H9 (cell line): ENCODE results near the gene DLG2. TPM values are rescaled to one million over a fixed set of nuclear protein-coding genes. Genes with fewer than 3 reads are reported as not detected.

ENCODE experiments used
- DNase-seq: peaks from one replicate; pipeline ENCODE4 v3.0.0-alpha.2; 2017
- H2AFZ ChIP-seq: one replicate; pipeline ENCODE4 v1.6.1; 2013; ENCODE audit warnings: mild to moderate bottlenecking, low read length, control low read depth, moderate library complexity
- H2AK5ac ChIP-seq: 2 replicates; pipeline ENCODE4 v1.6.1; 2013; ENCODE audit warnings: low read length, control low read depth, mixed read lengths; ENCODE audit not compliant: insufficient read length
- H2BK120ac ChIP-seq: one replicate; pipeline ENCODE4 v1.6.1; 2013; ENCODE audit warnings: low read depth, mild to moderate bottlenecking, low read length, control low read depth, inconsistent platforms; ENCODE audit not compliant: poor library complexity, severe bottlenecking
- H2BK12ac ChIP-seq: 2 replicates; pipeline ENCODE4 v1.6.1; 2013; ENCODE audit warnings: low read length, control low read depth, mixed read lengths, low read depth; ENCODE audit not compliant: insufficient read length
- H2BK15ac ChIP-seq: 2 replicates; pipeline ENCODE4 v1.6.1; 2013; ENCODE audit warnings: low read depth, low read length, control low read depth
- H2BK20ac ChIP-seq: one replicate; pipeline ENCODE4 v1.6.1; 2013; ENCODE audit warnings: low read depth, mild to moderate bottlenecking, low read length, control low read depth, inconsistent platforms; ENCODE audit not compliant: poor library complexity, severe bottlenecking
- H2BK5ac ChIP-seq: 2 replicates; pipeline ENCODE4 v1.6.1; 2013; ENCODE audit warnings: low read length, control low read depth, mixed read lengths; ENCODE audit not compliant: insufficient read length
- H3K14ac ChIP-seq: 2 replicates; pipeline ENCODE4 v1.6.1; 2013; ENCODE audit warnings: low read length, control low read depth; ENCODE audit not compliant: insufficient read depth
- H3K18ac ChIP-seq: 2 replicates; pipeline ENCODE4 v1.6.1; 2013; ENCODE audit warnings: low read depth, mild to moderate bottlenecking, mixed read lengths, low read length, control low read depth; ENCODE audit not compliant: insufficient read length
- H3K23ac ChIP-seq: 2 replicates; pipeline ENCODE4 v1.6.1; 2013; ENCODE audit warnings: low read length, control low read depth, mixed read lengths, low read depth; ENCODE audit not compliant: insufficient read length
- H3K23me2 ChIP-seq: 2 replicates; pipeline ENCODE4 v1.6.1; 2013; ENCODE audit warnings: low read depth, mild to moderate bottlenecking, mixed read lengths, low read length, control low read depth; ENCODE audit not compliant: insufficient read length, poor library complexity, severe bottlenecking
- H3K27ac ChIP-seq: 2 replicates; pipeline ENCODE4 v1.5.1; 2013; ENCODE audit warnings: low read length, control low read depth, mixed read lengths, low read depth; ENCODE audit not compliant: insufficient read length
- H3K27me3 ChIP-seq: 2 replicates; pipeline ENCODE4 v1.6.1; 2013; ENCODE audit warnings: low read length, control low read depth, inconsistent platforms; ENCODE audit not compliant: insufficient read depth
- H3K4ac ChIP-seq: 2 replicates; pipeline ENCODE4 v1.6.1; 2013; ENCODE audit warnings: low read depth, mild to moderate bottlenecking, control low read depth, inconsistent platforms, low read length, moderate library complexity
- H3K4me1 ChIP-seq: 2 replicates; pipeline ENCODE4 v1.6.1; 2013; ENCODE audit warnings: low read length, control low read depth, inconsistent platforms; ENCODE audit not compliant: insufficient read depth
- H3K4me2 ChIP-seq: 2 replicates; pipeline ENCODE4 v1.6.1; 2013; ENCODE audit warnings: low read length, control low read depth, mixed read lengths; ENCODE audit not compliant: insufficient read length, insufficient read depth
- H3K56ac ChIP-seq: 2 replicates; pipeline ENCODE4 v1.6.1; 2013; ENCODE audit warnings: low read depth, mild to moderate bottlenecking, mixed read lengths, low read length, control low read depth; ENCODE audit not compliant: insufficient read length
- H3K79me1 ChIP-seq: 2 replicates; pipeline ENCODE4 v1.6.1; 2013; ENCODE audit warnings: low read depth, mild to moderate bottlenecking, moderate library complexity, low read length, control low read depth, inconsistent platforms; ENCODE audit not compliant: insufficient read depth, poor library complexity, severe bottlenecking
- H3K79me2 ChIP-seq: 2 replicates; pipeline ENCODE4 v1.6.1; 2013; ENCODE audit warnings: low read length, control low read depth, inconsistent platforms; ENCODE audit not compliant: insufficient read depth
- H3K9ac ChIP-seq: 2 replicates; pipeline ENCODE4 v1.6.1; 2013; ENCODE audit warnings: low read length, control low read depth, mixed read lengths; ENCODE audit not compliant: insufficient read length; ENCODE audit errors: extremely low read depth
- H3K9me3 ChIP-seq: one replicate; pipeline ENCODE4 v1.6.1; 2013; ENCODE audit warnings: low read depth, low read length, inconsistent platforms; ENCODE audit not compliant: control insufficient read depth
- H3T11ph ChIP-seq: one replicate; pipeline ENCODE4 v1.6.1; 2013; ENCODE audit warnings: mild to moderate bottlenecking, low read length, control low read depth, inconsistent platforms
- H4K20me1 ChIP-seq: one replicate; pipeline ENCODE4 v1.6.1; 2013; ENCODE audit not compliant: control insufficient read depth, insufficient read length, insufficient read depth
- H4K5ac ChIP-seq: 2 replicates; pipeline ENCODE4 v1.6.1; 2013; ENCODE audit warnings: low read depth, mild to moderate bottlenecking, mixed read lengths, low read length, control low read depth; ENCODE audit not compliant: insufficient read length
- H4K8ac ChIP-seq: replicated peaks from 2 replicates; pipeline ENCODE4 v1.6.1; 2013; ENCODE audit warnings: low read length, control low read depth, mixed read lengths, low read depth; ENCODE audit not compliant: insufficient read length
- H4K91ac ChIP-seq: 2 replicates; pipeline ENCODE4 v1.6.1; 2013; ENCODE audit warnings: low read depth, mild to moderate bottlenecking, moderate library complexity, mixed read lengths, low read length, control low read depth; ENCODE audit not compliant: insufficient read length
- H3K27ac Mint-ChIP-seq, 3 experiments: 2 replicates in 2 of 3; 3 replicates in 1 of 3; pipeline ENCODE4 v1.8.0; 2020 to 2021; ENCODE audit warnings: mixed read lengths in 3 of 3, mild to moderate bottlenecking in 1 of 3, moderate library complexity in 1 of 3
- H3K27me3 Mint-ChIP-seq: 2 replicates; pipeline ENCODE4 v1.8.0; 2021; ENCODE audit warnings: low read depth, mild to moderate bottlenecking, moderate library complexity, mixed read lengths
- H3K36me3 Mint-ChIP-seq, 3 experiments: 2 replicates in 2 of 3; 3 replicates in 1 of 3; pipeline ENCODE4 v1.8.0; 2020 to 2021; ENCODE audit warnings: low read depth in 3 of 3, mixed read lengths in 3 of 3; ENCODE audit not compliant: insufficient read depth in 1 of 3
- H3K4me1 Mint-ChIP-seq, 2 experiments: 2 replicates each; pipeline ENCODE4 v1.8.0; 2020; ENCODE audit warnings: mixed read lengths in 2 of 2
- H3K4me3 Mint-ChIP-seq, 2 experiments: 2 replicates in 1 of 2; 3 replicates in 1 of 2; pipeline ENCODE4 v1.8.0; 2020 to 2021; ENCODE audit warnings: mild to moderate bottlenecking in 2 of 2, mixed read lengths in 2 of 2, moderate library complexity in 1 of 2
- H3K9me3 Mint-ChIP-seq, 2 experiments: 2 replicates in 1 of 2; 3 replicates in 1 of 2; pipeline ENCODE4 v1.8.0; 2020; ENCODE audit warnings: mild to moderate bottlenecking in 2 of 2, mixed read lengths in 2 of 2, moderate library complexity in 1 of 2
- WGBS: extraction: QIAGEN DNeasy Blood & Tissue Kit; methylation state at CpG from one replicate; pipeline ENCODE4 v1.1.7; 2013; ENCODE audit warnings: missing lambda C conversion rate, low lambda C conversion rate, mixed read lengths; ENCODE audit not compliant: insufficient read length; ENCODE audit errors: extremely low coverage; 5-methylcytosine and 5-hydroxymethylcytosine counted together
- total RNA-seq: library from RNA; stranded (reverse); gene quantifications from 2 replicates; pipeline ENCODE4 v1.2.1, GENCODE V29; 2021
- TF ChIP-seq, protein P1 (sequence below): fragments of 200-600 bp; sonication (generic); conservative IDR thresholded peaks from 3 replicates; pipeline ENCODE4 v1.8.0; 2021; ENCODE audit warnings: antibody characterized with exemption, mild to moderate bottlenecking

The DLG2 gene
- total RNA-seq, 1 experiment from 2014 or later, result 8.0 TPM

DNA sequence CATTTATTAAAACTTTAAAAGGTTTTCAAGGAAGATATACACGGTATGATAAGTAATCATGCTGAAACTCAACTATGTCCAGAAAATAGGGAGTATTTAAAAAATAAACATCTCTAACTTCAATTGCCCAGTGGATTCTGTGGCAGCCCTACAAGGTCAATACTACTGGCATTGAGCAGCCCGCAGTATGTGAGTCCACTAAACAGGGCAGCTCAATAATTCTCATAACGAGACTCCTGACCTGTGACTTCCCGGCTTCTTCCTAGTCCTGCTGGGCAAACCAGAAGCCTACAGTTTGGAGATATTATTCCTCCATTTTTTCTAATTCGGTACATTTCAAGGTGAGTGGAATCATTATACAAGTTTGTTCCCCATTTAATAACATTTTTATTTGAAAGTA is 1760.5 kb downstream of the DLG2 start:
- Mint-ChIP-seq H3K27ac (no peak overlapping the region), H3K4me3 (no peak overlapping the region)
- H4K20me1 ChIP-seq, result no peaks in the 10 kb centered on the region

More for the DNA sequence above, 1760.5 kb downstream of the DLG2 start:
- Histone ChIP-seq H3K18ac (no peak overlapping the region), H3K27ac (no peak overlapping the region), H3K79me1 (no peaks in the 10 kb centered on the region), H4K91ac (no peak overlapping the region), H2BK20ac (no peak overlapping the region), H2AK5ac (no peak overlapping the region), H3K23me2 (no peaks in the 10 kb centered on the region), H3K9me3 (no peaks in the 10 kb centered on the region), H2BK5ac (no peak overlapping the region), H2AFZ (no peak overlapping the region), H3K9ac (no peak overlapping the region), H3K14ac (no peak overlapping the region), H3K4me2 (no peak overlapping the region), H3K4ac (no peak overlapping the region), H3K4me1 (no peaks in the 10 kb centered on the region), H2BK15ac (no peak overlapping the region), H3K56ac (no peak overlapping the region), H4K8ac (no peak overlapping the region), H2BK12ac (no peak overlapping the region), H3K27me3 (no peaks in the 10 kb centered on the region), H3T11ph (no peak overlapping the region), H3K79me2 (no peaks in the 10 kb centered on the region), H4K5ac (no peak overlapping the region), H2BK120ac (no peak overlapping the region), H3K23ac (no peak overlapping the region)
- WGBS, result no CpG with 5 or more reads among the region's 5 CpGs
- TF ChIP-seq, protein P1, sequence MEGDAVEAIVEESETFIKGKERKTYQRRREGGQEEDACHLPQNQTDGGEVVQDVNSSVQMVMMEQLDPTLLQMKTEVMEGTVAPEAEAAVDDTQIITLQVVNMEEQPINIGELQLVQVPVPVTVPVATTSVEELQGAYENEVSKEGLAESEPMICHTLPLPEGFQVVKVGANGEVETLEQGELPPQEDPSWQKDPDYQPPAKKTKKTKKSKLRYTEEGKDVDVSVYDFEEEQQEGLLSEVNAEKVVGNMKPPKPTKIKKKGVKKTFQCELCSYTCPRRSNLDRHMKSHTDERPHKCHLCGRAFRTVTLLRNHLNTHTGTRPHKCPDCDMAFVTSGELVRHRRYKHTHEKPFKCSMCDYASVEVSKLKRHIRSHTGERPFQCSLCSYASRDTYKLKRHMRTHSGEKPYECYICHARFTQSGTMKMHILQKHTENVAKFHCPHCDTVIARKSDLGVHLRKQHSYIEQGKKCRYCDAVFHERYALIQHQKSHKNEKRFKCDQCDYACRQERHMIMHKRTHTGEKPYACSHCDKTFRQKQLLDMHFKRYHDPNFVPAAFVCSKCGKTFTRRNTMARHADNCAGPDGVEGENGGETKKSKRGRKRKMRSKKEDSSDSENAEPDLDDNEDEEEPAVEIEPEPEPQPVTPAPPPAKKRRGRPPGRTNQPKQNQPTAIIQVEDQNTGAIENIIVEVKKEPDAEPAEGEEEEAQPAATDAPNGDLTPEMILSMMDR, result no peak
- H3K4me1 Mint-ChIP-seq, result peaks cover 0 to 6% of the 10 kb centered on the region in 2 experiments; a peak in 2 of 4 replicates
- no peaks in the 10 kb centered on the region for H3K27me3 Mint-ChIP-seq
- no peaks in the 10 kb centered on the region for H3K9me3 Mint-ChIP-seq
- DNase-seq, result no peak
- H3K36me3 Mint-ChIP-seq, result no peaks in the 10 kb centered on the region
